ENCODE measurements around the gene CHST10.

CHST10 gene

DNA sequence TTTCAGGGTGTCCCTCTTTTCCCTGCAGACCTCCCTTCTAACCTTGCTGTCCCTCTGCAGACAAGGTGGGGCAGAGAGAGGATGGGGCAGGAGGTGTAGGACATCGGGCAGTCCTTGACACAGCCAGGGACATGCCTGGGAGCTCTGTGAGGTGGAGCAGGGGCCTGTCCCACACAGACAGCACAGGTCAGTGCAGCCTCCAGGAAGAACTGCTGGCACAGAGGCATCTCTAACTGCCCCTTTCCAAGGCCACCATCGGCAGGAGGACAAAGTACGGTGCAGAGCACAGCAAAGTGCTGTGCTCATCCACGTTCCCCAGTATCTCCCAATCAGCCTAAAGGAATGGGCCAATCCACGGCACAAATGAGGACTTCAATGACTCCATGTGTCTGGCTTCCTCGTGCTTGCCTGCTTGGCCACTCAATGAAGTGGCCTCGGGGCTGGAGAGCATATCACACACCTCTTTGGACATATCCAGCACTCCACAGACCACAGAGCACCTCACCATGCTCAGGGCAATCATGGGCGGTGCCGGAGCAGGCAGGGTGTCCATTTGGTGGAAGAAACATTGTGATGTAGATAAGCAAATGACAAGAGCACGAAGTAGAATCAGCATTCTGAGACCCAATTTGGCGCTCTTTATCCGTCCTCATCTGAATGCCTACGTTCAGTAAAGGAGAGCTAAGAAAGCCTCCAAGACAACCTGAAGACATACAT, 11.9 kb downstream of the CHST10 start:
- TF ChIP-seq, protein P1, sequence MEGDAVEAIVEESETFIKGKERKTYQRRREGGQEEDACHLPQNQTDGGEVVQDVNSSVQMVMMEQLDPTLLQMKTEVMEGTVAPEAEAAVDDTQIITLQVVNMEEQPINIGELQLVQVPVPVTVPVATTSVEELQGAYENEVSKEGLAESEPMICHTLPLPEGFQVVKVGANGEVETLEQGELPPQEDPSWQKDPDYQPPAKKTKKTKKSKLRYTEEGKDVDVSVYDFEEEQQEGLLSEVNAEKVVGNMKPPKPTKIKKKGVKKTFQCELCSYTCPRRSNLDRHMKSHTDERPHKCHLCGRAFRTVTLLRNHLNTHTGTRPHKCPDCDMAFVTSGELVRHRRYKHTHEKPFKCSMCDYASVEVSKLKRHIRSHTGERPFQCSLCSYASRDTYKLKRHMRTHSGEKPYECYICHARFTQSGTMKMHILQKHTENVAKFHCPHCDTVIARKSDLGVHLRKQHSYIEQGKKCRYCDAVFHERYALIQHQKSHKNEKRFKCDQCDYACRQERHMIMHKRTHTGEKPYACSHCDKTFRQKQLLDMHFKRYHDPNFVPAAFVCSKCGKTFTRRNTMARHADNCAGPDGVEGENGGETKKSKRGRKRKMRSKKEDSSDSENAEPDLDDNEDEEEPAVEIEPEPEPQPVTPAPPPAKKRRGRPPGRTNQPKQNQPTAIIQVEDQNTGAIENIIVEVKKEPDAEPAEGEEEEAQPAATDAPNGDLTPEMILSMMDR (conservative IDR thresholded peaks at IDR 0.05; ENCODE audit: control insufficient read depth, insufficient read depth, low read depth, low read length): no peak
- no peak for DNase-seq (ENCODE audit: low read depth)
- H3K4me3 ChIP-seq (ENCODE audit: control insufficient read depth, low read depth, low read length): no peak overlapping the region

DNA sequence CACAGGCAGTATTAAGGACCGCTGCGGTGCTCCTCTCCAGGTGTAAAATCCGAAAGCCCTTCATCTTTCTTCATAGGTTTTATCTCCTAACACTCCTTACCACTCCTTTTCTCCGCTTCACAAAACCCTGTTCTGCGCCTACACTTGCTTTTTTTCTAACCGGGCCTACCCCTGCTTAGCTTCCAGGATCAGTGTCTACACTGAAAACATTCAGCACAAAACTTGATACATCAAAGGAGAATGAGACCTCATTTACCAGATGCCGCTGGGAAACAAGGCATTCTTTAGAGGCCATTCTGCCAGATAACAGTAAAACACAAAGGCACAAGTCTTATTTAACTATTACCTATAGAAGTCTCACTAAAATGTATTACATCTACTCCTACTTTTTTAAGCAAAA, 13.1 kb downstream of the CHST10 start:
- DNase-seq (ENCODE audit: low read depth): no peak
- TF ChIP-seq, protein P1 (conservative IDR thresholded peaks at IDR 0.05; ENCODE audit: control insufficient read depth, insufficient read depth, low read depth, low read length): no peak
- no peak overlapping the region for H3K4me3 ChIP-seq (ENCODE audit: control insufficient read depth, low read depth, low read length)

DNA sequence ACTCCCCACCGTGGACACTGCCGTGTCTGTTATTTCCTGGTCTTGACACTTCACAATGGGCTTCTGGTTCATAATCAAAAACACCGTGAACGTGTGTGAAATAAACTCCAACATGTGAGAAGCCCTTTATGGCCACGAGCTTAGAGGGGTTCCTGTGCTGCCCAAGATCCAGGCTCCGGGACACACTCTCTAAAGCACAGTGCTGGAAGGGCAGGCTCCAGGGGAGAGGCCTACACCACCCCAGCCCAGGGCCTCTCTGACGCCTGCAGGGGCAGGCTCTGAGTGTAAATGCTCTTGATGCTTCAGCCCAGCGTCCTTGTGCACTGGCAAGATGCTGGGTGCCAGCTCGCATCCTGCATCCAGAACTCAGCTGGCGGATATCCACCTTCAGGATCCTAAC, 13.7 kb downstream of the CHST10 start:
- DNase-seq (ENCODE audit: low read depth): no peak
- TF ChIP-seq, protein P1 (conservative IDR thresholded peaks at IDR 0.05; ENCODE audit: control insufficient read depth, insufficient read depth, low read depth, low read length): no peak
- no peak overlapping the region for H3K4me3 ChIP-seq (ENCODE audit: control insufficient read depth, low read depth, low read length)

DNA sequence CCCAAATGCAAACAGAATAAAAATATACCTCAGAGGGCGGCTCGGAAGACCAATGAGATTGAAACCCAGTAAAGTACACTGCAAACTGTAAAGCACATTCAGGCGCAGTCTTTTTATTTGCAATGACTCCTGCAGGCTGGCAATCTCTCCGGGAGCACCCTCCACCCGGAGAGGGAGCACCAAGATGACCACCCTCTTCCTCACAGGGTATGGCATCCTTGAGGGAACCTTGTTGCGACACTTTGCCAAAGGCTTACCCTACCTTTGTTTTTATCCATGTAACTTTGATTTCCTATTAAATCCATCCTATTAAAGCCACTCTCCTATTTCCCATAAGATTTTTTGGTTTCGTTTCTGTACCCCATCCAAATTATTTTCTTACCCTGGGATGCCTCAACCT, 16.2 kb downstream of the CHST10 start:
- TF ChIP-seq, protein P1 (conservative IDR thresholded peaks at IDR 0.05; ENCODE audit: control insufficient read depth, insufficient read depth, low read depth, low read length): no peak

DNA sequence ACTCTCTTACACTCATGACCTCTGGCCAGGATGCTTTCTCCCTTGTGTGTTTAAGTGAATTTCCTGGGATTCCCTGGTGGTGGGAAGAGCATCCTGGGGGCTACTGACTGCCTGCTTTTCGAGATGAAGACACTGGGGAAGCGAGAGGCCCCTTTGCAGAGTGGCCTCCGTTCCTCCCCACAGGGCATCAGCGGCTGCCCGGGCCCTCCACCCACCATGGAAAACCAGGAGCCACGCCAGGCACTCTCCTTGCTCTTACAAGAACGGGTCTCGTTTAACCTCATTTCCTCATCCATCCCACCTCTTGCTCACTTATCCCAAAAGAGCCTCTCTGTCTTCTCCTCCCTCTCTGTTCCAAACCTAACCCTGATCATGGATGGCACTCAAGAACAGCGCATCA, 17.8 kb downstream of the CHST10 start:
- TF ChIP-seq, protein P1 (conservative IDR thresholded peaks at IDR 0.05; ENCODE audit: control insufficient read depth, insufficient read depth, low read depth, low read length): no peak
- DNase-seq (ENCODE audit: low read depth): no peak
- no peak overlapping the region for H3K4me3 ChIP-seq (ENCODE audit: control insufficient read depth, low read depth, low read length)

More for the DNA sequence above, 16.2 kb downstream of the CHST10 start:
- H3K4me3 ChIP-seq (ENCODE audit: control insufficient read depth, low read depth, low read length): no peak overlapping the region
- DNase-seq (ENCODE audit: low read depth): no peak

DNA sequence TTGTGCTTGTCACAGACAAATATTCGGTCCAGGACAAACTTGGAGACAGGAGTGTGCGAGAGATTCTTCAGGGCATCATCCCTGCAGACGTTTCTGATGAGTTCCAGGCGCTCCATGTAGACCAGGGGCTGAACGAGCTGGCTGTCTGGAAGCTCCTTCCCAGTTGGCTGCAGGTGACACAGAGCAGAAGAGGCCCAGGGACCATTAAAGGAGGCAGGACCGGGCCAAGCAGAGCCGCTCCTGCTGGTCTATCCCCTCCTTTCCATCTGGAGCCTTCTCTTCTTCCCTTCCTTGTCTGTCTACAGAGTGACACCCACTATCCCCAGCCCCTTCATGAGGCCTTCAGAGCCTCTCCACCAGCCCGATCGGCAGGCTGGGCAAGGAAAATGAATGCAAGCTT, 19.5 kb downstream of the CHST10 start:
- TF ChIP-seq, protein P1 (conservative IDR thresholded peaks at IDR 0.05; ENCODE audit: control insufficient read depth, insufficient read depth, low read depth, low read length): no peak
- no peak for DNase-seq (ENCODE audit: low read depth)
- H3K4me3 ChIP-seq (ENCODE audit: control insufficient read depth, low read depth, low read length): no peak overlapping the region
